Tibial nerve (tissue), 4 donors: Measurements from ENCODE around the gene ZNF738. TPM values are rescaled to one million over a fixed set of nuclear protein-coding genes. Genes with fewer than 3 reads are reported as not detected.
A peak's percentile ranks its signal among the peaks of the same experiment; 100 is the strongest.
"Not testable (repeated sequence)": the region's sequence is repeated elsewhere in the genome, so short reads cannot be mapped to it uniquely, and the experiment has no call there.

Experiments used
- DNase-seq, 2 donors: peaks; one replicate each; pipeline ENCODE4 v3.0.0-alpha.2; 2019; ENCODE audit warnings: low spot score in 2 of 2
- H3K27ac ChIP-seq, 4 donors: fragments of 200-600 bp; sonication (generic) in 3 of 4; one replicate each; pipeline ENCODE4 v1.5.1; 2017 to 2019; ENCODE audit warnings: mild to moderate bottlenecking in 1 of 4
- H3K27me3 ChIP-seq, 2 donors: fragments of 200-600 bp; sonication (generic) in 1 of 2; one replicate each; pipeline versions ENCODE4 v1.5.1 to v1.6.0; 2017 to 2019
- H3K36me3 ChIP-seq, 3 donors: fragments of 200-600 bp; sonication (generic); one replicate each; pipeline ENCODE4 v1.5.1; 2018 to 2019
- H3K4me1 ChIP-seq, 4 donors: fragments of 200-600 bp; sonication (generic) in 3 of 4; one replicate each; pipeline ENCODE4 v1.5.1; 2017 to 2019
- H3K4me3 ChIP-seq, 4 donors: fragments of 200-600 bp; sonication (generic) in 3 of 4; one replicate each; pipeline ENCODE4 v1.5.1; 2017 to 2019; ENCODE audit warnings: mild to moderate bottlenecking in 1 of 4, moderate library complexity in 1 of 4
- H3K9me3 ChIP-seq, 4 donors: fragments of 200-600 bp; sonication (generic) in 3 of 4; one replicate each; pipeline ENCODE4 v1.5.1; 2017 to 2019
- CTCF ChIP-seq, 5 experiments: fragments of 200-600 bp in 3 of 5; fragments of 450-650 bp in 2 of 5; sonication (generic) in 3 of 5; IDR thresholded peaks; one replicate each; pipeline ENCODE4 v1.5.1; 2016 to 2019; ENCODE audit warnings: antibody characterized with exemption in 5 of 5, mild to moderate bottlenecking in 3 of 5, moderate library complexity in 2 of 5
- EP300 ChIP-seq, 2 donors: sonication (generic); formaldehyde crosslinking; IDR thresholded peaks; one replicate each; pipeline ENCODE4 v1.6.1; 2017; ENCODE audit warnings: antibody characterized with exemption in 2 of 2, mild to moderate bottlenecking in 1 of 2
- POLR2A ChIP-seq, 2 donors: fragments of 450-650 bp; IDR thresholded peaks; one replicate each; pipeline ENCODE4 v1.6.1; 2017; ENCODE audit warnings: antibody characterized with exemption in 2 of 2, mild to moderate bottlenecking in 2 of 2, moderate library complexity in 2 of 2
- WGBS, 2 donors: methylation state at CpG; one replicate each; pipeline ENCODE4 v1.1.5; 2018; 5-methylcytosine and 5-hydroxymethylcytosine counted together
- total RNA-seq, 4 donors: library from RNA; depleted of rRNA; stranded (reverse); fragments of >200 nt; gene quantifications; one replicate each; pipeline ENCODE4 v1.1.0, GENCODE V29; 2016

The ZNF738 gene
- 10 to 100 TPM in 1 of 4 donors, 1 to 10 TPM in 3; 3.3 to 10.2 (median 7.1) TPM for total RNA-seq

- Histone ChIP-seq H3K27ac (peak within 1 kb of the TSS; percentile 53 to 86 (median 72)), H3K27me3 (no peaks in the 10 kb centered on the region), H3K4me3 (peak within 1 kb of the TSS; percentile 50 to 82 (median 62)), H3K4me1 (peaks cover 0 to 16% (median 0%) of the 10 kb centered on the region in 4 donors), H3K36me3 (peaks cover 0 to 20% (median 0%) of the 10 kb centered on the region in 3 donors), H3K9me3 (no peaks in the 10 kb centered on the region)
- peak; percentile 74 to 93 for DNase-seq
- peak in 1 of 2 donors; percentile 72 for TF ChIP-seq EP300 (IDR thresholded peaks at IDR 0.05)
- peak in 1 of 5 experiments; percentile 12 for TF ChIP-seq CTCF (IDR thresholded peaks at IDR 0.05)
- TF ChIP-seq POLR2A (IDR thresholded peaks at IDR 0.05) = peak in 1 of 2 donors; percentile 63
- 0 to 1% methylated on average over 18 to 34 of the region's 36 CpGs for WGBS, 2 donors
These were observed at the start of gene ZNF738 for GRCh38 chr19:21358768-21359451. ZNF738 (plus strand) TSS chr19:21359000; CDS start chr19:21359141, 141 bp downstream.

- H3K27me3 ChIP-seq, H3K4me3 ChIP-seq, DNase-seq, H3K9me3 ChIP-seq: not testable (repeated sequence)
- 96 to 97% methylated on average over 2 of the region's 2 CpGs for WGBS, 2 donors
- H3K27ac ChIP-seq = peak overlapping the region in 1 of 4 donors; percentile 11
- peaks cover 0 to 15% (median 0%) of the 10 kb centered on the region in 3 donors for H3K36me3 ChIP-seq
- H3K4me1 ChIP-seq = peaks cover 0 to 19% (median 3%) of the 10 kb centered on the region in 4 donors
These were observed 46.0 kb upstream of the ZNF738 start for GRCh38 chr19:21312807-21313206.

GRCh38 chr19:21314676-21315075, 44.1 kb upstream of the ZNF738 start:
- no peak for DNase-seq
- Histone ChIP-seq H3K4me1 (peaks cover 0 to 19% (median 3%) of the 10 kb centered on the region in 4 donors), H3K36me3 (peaks cover 0 to 7% (median 0%) of the 10 kb centered on the region in 3 donors), H3K4me3 (no peak overlapping the region), H3K27ac (peak overlapping the region in 2 of 4 donors; percentile 37 to 38), H3K27me3 (no peaks in the 10 kb centered on the region), H3K9me3 (no peaks in the 10 kb centered on the region)
- WGBS, 2 donors = 44 to 77% methylated on average over 1 of the region's 1 CpG
- no peak for TF ChIP-seq CTCF (IDR thresholded peaks at IDR 0.05)
- TF ChIP-seq EP300 (IDR thresholded peaks at IDR 0.05) = no peak
- no peak for TF ChIP-seq POLR2A (IDR thresholded peaks at IDR 0.05)

GRCh38 chr19:21317821-21318220, 41.0 kb upstream of the ZNF738 start:
- no peak overlapping the region for H3K4me3 ChIP-seq
- H3K27ac ChIP-seq = peak overlapping the region in 2 of 4 donors; percentile 33 to 74
- peaks cover 0 to 46% (median 10%) of the 10 kb centered on the region in 4 donors for H3K4me1 ChIP-seq
- no peak for TF ChIP-seq CTCF (IDR thresholded peaks at IDR 0.05)
- no peak for TF ChIP-seq EP300 (IDR thresholded peaks at IDR 0.05)
- TF ChIP-seq POLR2A (IDR thresholded peaks at IDR 0.05) = no peak
- no peaks in the 10 kb centered on the region for H3K36me3 ChIP-seq
- DNase-seq = no peak
- WGBS, 2 donors = 64 to 77% methylated on average over 1 of the region's 1 CpG
- no peaks in the 10 kb centered on the region for H3K9me3 ChIP-seq
- no peaks in the 10 kb centered on the region for H3K27me3 ChIP-seq

GRCh38 chr19:21321134-21321533, 37.7 kb upstream of the ZNF738 start:
- 63 to 83% methylated on average over 4 of the region's 4 CpGs for WGBS, 2 donors
- H3K27ac ChIP-seq = peak overlapping the region in 3 of 4 donors; percentile 46 to 87 (median 83)
- DNase-seq = no peak

More at GRCh38 chr19:21321134-21321533, 37.7 kb upstream of the ZNF738 start:
- peaks cover 0 to 45% (median 9%) of the 10 kb centered on the region in 4 donors for H3K4me1 ChIP-seq
- TF ChIP-seq CTCF (IDR thresholded peaks at IDR 0.05) (no peak), EP300 (IDR thresholded peaks at IDR 0.05) (no peak), POLR2A (IDR thresholded peaks at IDR 0.05) (no peak)
- H3K27me3 ChIP-seq = no peaks in the 10 kb centered on the region
- H3K4me3 ChIP-seq = no peak overlapping the region
- H3K9me3 ChIP-seq = peaks cover 0 to 4% (median 0%) of the 10 kb centered on the region in 4 donors
- H3K36me3 ChIP-seq = peaks cover 0 to 10% (median 3%) of the 10 kb centered on the region in 3 donors
